Breast epithelium (tissue), 3 donors: ENCODE data around the gene AURKA.

Experiments
- POLR2AphosphoS5 ChIP-seq, 3 donors: sonication (generic); formaldehyde crosslinking; IDR thresholded peaks; one replicate each; pipeline ENCODE4 v1.6.1; 2017; ENCODE audit warnings: antibody characterized with exemption in 3 of 3
- TF ChIP-seq, protein P1 (sequence below), 3 donors: fragments of 450-650 bp; IDR thresholded peaks; one replicate each; pipeline ENCODE4 v1.5.1; 2016 to 2017; ENCODE audit warnings: antibody characterized with exemption in 3 of 3, mild to moderate bottlenecking in 3 of 3, moderate library complexity in 3 of 3

DNA sequence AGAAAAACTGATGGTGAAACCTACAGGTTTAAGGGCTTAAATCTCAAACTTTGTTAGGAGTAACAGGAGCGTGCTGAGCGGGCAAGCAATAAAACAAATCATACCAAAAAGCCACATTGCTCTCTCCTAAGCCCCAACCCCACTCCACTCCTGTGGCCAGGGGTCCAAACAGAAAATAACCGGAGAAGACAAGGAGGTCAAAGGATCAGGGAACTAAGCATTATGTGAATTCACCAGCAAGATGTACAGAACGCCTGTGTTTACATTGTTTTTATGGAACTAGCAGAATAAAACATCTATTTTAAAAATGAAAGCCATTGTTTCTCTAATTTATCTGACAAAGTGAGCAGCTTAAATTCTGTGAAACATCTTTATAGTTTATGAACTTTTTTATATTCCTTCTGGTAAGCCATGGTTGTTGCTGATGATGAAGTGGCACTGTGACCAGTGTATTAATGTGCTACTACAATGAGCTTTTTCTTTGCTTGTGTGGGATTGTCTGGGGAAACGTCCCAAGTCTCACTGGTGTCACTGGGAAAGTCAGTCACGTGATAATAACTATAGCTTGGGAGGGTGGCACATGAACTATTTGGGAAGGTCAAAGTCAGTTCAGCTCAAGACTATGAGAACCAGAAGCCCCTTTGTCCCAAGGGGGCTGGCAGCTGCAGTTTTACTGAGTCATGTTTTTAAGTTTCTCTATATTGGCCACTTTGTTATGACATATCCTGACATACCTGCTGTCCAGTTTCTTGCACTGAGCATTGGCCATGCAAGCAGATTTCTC, 23.5 kb downstream of the AURKA start:
- TF ChIP-seq, protein P1, sequence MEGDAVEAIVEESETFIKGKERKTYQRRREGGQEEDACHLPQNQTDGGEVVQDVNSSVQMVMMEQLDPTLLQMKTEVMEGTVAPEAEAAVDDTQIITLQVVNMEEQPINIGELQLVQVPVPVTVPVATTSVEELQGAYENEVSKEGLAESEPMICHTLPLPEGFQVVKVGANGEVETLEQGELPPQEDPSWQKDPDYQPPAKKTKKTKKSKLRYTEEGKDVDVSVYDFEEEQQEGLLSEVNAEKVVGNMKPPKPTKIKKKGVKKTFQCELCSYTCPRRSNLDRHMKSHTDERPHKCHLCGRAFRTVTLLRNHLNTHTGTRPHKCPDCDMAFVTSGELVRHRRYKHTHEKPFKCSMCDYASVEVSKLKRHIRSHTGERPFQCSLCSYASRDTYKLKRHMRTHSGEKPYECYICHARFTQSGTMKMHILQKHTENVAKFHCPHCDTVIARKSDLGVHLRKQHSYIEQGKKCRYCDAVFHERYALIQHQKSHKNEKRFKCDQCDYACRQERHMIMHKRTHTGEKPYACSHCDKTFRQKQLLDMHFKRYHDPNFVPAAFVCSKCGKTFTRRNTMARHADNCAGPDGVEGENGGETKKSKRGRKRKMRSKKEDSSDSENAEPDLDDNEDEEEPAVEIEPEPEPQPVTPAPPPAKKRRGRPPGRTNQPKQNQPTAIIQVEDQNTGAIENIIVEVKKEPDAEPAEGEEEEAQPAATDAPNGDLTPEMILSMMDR (IDR thresholded peaks at IDR 0.05), result no peak
- no peak for TF ChIP-seq POLR2AphosphoS5 (IDR thresholded peaks at IDR 0.05)
